Eye (tissue), 1 donor: ENCODE results near the gene TERB2.
"Not testable (repeated sequence)": the region's sequence is repeated elsewhere in the genome, so short reads cannot be mapped to it uniquely, and the experiment has no call there.

ENCODE experiments used
- DNase-seq: peaks from one replicate; pipeline ENCODE4 v3.0.0-alpha.2; 2015

TERB2 gene, protein sequence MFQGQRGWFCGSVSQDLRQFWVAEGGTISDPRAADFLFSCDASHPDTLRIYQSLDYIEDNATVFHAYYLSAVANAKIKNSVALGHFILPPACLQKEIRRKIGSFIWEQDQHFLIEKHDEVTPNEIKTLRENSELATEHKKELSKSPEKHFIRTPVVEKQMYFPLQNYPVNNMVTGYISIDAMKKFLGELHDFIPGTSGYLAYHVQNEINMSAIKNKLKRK

DNA sequence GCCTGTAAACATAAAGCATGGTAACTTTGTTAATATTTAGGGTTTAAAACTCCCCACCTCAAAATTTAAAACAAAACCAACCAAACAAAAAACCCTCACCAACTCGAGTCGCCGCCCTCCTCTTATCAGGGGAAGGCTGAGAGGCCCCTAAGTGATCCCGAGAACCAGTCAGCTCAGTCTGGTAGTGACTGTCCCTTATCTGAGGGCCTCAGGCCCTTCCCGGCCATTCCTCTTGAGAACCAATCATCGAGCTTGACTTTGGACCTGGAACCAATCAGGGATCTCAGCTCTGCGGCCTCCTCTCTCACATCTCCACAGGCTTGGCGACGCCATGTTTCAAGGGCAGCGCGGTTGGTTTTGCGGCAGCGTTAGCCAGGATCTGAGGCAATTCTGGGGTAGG lies at the start of gene TERB2:
TERB2 (plus strand) TSS at position 300 of the 400 bp plus-strand sequence; CDS start at position 332, 32 bp downstream.
- no peak for DNase-seq

DNA sequence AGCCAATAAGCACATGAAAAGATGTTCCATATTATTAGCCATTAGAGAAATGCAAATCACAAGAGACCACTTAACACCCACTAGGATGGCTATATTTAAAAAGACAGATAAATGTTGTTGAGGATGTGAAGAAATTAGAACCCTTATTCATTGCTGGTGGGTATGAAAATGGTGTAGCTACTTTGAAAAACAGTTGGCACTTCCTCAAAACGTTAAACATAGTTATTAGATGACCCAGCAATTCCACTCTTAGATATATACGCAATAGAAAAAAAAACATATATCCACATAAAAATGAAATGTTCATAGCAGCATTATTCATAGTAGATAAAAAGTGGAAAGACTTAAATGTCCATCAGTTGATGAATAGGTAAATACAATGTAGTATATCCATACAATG lies 47.1 kb upstream of the TERB2 start:
- no peak for DNase-seq

DNA sequence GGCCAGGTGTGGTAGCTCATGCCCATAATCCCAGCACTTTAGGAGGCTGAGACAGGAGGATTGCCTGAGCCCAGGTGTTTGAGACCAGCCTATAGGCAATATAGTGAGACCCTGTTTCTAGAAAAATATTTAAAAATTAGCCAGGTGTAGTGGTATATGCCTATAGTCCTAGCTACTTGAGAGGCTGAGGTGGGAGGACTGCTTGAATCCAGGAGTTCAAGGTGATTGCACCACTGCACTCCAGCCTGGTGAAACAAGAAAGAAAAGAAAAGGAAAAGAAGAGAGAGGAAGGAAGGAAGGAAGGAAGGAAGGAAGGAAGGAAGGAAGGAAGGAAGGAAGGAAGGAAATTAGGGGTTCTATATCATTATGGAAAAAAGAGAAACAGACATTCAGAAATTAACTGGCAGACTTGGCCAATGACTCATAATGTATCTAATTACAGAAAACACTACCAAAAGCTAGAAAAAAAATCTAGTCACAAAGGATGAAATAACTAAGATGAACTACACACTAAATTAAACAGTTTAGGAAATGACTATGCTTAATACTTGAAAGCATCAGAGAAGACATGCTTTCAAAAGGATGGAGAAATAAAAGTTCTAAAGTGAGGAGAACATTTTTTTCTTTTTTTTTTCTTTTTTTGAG lies 45.4 kb upstream of the TERB2 start:
- no peak for DNase-seq

DNA sequence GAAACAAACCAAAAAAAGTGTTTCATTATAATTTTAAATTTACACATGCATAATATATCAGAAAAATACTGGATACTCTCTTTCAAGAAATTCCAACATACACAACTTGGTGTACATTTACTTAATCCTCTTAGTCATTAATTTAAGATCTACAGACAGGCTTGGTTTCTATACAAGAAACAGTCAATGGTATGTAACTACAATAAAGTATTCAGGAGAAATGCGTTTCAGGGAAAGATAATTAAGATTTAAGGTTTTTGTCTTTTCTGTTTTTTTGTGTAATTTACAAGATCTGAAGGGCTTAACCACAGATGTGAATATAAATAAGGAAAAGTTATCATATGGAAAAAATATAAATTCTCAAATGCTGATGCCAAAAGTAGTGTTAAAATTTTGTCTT lies 44.3 kb upstream of the TERB2 start:
- not testable (repeated sequence) for DNase-seq

DNA sequence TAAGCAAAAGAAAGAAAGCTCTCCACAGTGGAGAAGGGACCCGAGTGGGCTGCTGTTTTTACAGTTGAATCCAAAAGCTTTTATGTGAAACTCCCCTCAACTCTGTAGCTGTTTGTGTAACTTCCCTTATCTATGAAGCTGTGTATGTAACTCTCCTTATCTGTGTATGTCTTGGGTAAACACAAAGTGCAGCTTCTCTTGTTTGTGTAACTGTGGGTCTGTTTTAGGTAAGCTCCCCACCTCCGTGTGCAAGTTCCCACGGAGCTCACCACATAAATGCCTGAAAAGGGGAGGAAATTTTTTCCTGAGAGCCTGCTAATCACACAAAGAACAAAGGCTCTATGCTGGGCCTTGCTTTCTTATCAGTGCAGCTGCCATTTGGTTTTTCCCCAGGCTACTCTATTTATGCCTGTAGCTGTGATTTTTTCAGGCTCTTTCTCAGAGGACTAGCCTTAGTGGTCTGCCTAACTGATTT lies 43.5 kb upstream of the TERB2 start:
- not testable (repeated sequence) for DNase-seq

DNA sequence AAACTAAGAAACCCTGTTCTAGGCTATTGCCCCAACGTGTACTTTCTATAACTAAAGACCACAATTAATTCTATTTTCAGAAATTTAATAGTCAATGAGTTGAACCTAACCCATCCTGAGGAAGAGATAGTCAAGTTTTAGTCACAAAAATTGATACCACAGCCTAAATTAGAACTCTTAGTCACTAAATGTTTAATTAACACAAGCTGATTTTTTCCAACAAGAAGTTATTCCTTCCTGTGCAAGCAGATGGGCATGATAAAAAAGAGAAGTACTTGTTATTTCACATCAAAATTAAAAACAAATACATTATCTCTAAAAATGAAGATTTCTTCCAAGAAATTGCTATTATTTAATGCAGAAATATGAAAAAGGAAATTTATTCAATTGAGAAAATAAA lies 38.4 kb upstream of the TERB2 start:
- no peak for DNase-seq

DNA sequence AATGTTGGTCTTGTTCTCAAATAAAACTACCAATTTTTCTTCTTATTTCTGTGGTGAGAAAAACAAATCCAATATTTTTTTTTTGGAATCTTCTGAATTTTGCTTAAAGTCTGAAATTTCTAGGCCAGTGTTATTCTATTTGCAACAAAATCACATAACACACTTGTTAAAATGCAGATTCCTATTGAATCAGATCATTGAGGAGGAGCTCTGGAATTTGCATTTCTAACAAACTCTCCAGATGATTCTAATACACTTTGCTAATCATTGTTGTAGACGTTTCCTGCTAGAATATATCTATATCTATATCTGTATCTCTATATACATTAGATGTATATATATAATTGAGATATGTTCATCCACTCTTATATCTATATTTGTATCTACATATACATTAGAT lies 27.8 kb upstream of the TERB2 start:
- not testable (repeated sequence) for DNase-seq

DNA sequence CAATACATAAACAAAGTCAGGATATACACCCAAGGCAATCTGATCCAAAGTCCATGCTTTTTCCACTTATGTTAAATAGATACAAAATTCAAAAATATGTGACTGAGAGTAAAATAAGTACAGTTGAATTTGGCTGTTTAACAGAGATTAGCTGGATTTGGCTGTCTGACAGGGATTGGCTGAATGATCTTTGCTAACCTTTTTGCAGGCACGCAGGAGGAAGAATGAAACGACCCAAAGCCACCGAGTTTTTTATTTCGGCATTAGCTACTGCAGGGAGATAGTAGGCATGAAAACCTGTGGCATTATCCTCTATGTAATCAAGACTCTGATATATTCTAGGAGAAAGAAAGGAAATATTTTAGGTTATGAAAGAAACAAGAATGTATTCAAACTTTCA lies 26.2 kb upstream of the TERB2 start:
- not testable (repeated sequence) for DNase-seq

DNA sequence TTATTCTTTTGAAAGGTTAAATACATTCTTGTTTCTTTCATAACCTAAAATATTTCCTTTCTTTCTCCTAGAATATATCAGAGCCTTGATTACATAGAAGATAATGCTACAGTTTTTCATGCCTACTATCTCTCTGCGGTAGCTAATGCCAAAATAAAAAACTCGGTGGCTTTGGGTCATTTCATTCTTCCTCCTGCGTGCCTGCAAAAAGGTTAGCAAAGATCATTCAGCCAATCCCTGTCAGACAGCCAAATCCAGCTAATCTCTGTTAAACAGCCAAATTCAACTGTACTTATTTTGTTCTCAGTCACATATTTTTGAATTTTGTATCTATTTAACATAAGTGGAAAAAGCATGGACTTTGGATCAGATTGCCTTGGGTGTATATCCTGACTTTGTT lies 1.8 kb downstream of the TERB2 start:
- DNase-seq, result not testable (repeated sequence)

DNA sequence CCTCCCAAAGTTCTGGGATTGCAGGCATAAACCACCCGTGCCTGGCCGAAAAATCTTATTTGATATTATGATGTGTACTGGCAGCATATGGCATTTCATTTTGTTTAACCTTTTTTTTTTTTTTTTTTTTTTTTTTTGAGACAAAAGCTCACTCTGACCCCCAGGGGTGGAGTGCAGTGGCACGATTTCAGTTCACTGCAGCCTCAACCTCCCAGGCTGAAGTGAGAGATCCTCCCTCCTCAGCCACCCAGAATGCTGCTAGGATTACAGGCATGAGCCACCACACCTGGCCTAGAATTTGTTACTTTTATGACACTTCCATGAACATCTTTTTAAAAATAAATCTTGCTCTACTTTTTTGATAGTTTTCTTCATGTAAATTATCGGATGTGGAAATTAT lies 12.0 kb downstream of the TERB2 start:
- no peak for DNase-seq

DNA sequence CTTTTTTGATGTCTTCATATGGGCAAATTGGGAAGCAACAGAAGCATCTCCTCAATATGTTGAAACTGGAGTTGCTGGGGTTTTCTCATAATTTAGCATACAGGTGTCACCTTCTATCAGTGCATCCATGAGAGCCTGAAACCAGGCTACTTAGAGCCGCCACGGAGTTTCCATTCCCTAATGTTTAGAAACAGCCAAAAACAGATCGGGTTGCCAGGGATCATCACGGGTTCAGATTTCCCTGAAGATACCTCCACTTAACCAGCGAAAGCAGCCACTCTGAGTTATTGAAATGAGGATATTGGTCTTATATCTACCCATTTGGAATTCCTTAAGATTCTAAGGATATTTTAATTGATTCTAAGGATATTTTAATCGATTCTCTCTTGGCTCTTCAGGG lies 14.5 kb downstream of the TERB2 start:
- DNase-seq, result no peak

DNA sequence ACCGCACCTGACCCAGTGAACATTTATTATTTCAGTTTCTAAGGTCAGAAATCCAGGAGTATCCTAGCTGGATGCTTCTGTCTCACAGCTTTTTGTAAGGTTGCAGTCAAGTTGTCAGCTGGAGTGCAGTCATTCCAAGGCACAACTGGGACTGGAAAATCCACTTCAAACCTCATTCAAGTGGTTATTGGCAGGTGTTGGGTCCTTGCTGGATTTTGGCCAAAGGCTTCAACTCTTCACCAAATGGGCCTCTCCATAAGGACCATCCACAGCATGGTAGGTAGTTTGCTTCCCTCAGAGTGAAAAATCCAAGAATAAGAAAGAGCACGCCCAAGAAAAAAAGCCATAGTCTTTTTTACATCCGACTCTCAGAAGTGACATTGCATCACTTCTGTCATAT lies 19.7 kb downstream of the TERB2 start:
- not testable (repeated sequence) for DNase-seq

DNA sequence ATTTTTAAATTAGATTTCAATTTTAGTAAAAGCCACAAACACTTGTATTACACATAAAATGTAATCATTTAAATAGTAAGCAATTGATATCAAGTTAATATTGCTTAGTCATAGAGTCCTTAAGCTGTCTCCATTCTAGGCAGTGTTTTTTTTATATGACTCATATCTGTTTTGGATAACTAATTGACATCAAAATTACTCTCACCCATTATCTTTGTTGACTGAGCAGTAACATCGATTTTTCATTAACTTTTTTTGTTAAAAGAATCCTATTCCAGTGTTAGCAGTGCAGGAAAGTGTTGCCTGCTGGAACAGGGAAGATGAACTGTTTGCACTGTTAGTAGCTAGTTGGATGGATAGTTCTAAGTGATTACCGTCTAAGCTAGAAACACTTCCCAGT lies 21.3 kb downstream of the TERB2 start:
- DNase-seq, result not testable (repeated sequence)

DNA sequence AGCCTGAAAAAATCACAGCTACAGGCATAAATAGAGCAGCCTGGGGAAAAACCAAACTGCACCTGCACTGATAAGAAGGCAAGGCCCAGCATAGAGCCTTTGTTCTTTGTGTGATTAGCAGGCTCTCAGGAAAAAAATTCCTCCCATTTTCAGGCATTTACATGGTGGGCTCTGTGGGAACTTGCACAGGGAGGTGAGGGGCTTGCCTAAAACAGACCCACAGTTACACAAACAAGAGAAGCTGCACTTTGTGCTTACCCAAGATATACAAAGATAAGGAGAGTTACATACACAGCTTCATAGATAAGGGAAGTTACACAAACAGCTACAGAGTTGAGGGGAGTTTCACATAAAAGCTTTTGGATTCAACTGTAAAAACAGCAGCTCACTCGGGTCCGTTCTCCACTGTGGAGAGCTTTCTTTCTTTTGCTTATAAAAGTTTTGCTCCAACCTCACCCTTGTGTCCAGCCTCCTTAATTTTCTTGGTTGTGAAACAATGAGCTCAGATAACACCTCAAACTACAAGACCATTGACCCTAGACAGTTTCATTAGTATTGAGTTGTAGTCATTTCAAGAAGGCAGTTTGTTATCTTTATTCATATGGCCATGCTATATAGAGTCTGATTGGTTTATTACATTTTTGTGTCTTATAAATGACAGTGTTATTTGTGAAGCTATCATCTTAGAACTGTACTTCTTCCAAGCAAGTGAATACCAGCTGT lies 23.3 kb downstream of the TERB2 start:
- not testable (repeated sequence) for DNase-seq

DNA sequence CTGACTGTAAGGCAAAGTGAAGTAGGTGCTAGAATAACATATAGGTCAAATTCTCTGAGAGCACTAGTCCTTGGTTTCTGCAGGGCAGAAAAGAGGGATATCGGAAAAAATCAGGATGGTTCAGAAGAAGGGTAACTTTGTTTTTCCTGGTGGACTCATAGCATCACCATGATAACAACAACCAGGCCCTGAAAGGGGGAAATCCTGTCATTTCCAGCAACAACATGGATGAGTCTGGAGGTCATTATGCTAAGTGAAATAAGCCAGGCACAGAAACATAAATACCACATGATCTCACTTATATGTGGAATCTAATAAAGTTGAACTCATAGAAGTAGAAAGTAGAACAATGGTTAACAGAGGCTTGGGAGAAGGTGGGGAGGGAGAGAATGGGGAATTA lies 27.7 kb downstream of the TERB2 start:
- DNase-seq, result not testable (repeated sequence)

DNA sequence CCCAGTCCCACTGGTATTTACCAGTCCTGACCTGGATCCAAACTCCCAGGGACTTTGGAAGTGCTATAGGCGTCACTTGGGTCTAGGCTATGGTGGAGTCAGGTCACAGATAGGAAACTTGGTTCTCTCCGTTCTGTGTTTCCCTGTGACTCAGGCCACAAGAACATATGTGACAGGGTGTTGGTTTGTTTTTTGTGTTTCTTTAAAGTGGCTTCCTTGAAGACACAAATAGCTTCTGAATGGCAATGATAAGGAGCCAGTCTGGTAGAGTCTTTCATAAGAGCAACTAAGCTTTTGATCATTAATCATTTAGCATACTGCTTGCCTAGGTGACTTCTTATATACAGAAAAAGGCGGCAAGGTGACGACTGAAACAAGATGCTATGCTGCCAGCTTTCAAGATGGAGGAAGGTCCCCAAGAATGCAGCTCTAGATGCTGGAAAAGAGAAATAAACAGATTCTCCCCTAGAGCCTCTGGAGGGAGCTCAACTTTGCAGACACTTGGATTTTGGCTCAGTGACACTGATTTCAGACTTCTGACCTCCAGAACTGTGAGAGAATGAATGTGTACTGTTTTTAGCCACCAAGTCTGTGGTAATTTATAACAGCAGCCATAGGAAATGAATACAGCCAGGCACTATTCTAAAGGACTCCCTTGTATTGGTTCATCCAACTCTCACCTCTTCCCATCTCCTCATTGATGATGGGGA lies 30.0 kb downstream of the TERB2 start:
- not testable (repeated sequence) for DNase-seq

DNA sequence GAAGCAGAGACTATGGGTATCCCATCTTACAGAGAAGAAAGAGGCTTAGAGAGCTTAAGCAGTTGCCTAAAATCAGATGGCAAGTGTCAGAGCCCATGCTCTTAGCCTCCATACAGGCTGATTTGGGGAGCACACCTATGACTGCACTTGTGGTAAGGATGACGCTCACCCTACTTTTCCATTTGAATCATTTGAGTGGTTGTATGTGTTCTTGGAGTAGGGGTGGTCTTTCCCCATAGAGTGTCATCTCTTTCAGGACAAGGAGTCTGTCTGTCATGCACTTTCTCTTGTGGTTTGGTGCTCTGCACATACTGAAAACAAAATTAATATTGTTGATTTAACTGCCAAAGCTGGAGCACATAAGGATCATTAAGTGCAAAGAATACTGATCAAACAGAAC lies 31.2 kb downstream of the TERB2 start:
- not testable (repeated sequence) for DNase-seq

DNA sequence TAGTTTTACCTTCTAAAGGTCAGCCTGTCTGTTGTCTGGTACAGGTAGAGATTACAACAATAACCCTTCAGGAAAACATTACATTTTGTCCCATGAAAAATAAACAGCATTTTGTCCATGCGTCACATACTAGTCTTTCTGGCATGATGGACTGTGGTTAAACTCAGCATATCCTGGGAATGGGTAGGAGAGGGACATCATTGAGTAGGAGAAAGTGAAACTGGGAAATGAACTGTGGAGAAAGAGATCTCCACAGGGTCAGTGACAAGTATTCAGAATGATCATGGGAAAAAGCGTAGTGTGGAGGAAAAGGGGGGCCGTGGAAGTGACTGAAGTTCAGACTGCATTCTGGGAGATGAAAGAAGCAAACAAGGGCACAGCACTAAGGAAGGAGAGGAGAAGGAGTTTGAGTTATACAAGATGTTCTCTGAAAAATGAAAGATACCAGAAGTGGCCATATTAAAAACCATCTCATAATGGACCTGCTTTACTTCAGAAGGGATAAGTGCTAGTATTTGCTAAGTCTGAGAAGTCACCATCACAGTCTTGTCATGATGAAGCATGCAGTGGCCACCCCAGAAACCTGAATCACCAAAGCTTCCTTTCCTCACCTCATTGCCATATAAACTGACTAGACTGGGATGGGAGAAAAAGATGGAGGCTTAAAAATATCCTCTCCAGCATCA lies 31.8 kb downstream of the TERB2 start:
- DNase-seq, result not testable (repeated sequence)

DNA sequence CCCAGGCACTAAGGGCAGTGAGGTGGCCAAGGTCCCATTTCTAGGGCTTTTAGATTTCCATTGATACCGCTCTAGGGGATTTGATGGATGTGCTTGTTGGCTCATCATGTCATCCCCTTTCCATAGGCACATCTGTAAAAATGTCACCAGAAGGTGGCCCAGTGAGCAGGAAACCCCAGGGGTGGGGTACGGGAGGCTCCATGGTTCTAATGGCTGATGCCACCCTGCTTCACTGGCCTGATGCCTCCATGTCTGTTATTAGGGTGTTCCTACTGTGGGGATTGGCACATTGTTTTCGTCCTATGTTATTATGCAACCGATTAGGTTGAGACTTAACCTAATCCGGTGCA lies 32.4 kb downstream of the TERB2 start:
- DNase-seq, result not testable (repeated sequence)

DNA sequence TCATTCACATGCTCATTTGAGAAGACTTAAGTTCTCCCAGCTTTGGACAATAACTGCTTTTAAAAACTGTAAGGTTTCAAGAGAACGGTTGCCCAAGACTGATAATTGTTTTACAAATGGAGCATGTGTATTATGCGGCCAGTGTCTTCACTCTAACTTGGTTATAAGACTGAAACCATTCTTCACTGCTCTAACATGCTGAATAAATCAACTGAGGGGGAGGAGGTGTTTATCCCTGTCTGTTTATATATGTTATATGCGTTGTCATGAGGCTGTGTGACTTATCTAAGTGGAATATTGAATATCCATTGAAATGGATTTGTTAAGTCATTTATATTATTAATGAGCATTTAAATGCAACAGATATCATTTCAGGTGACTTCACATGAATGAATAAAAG lies 41.1 kb downstream of the TERB2 start:
- DNase-seq, result not testable (repeated sequence)

DNA sequence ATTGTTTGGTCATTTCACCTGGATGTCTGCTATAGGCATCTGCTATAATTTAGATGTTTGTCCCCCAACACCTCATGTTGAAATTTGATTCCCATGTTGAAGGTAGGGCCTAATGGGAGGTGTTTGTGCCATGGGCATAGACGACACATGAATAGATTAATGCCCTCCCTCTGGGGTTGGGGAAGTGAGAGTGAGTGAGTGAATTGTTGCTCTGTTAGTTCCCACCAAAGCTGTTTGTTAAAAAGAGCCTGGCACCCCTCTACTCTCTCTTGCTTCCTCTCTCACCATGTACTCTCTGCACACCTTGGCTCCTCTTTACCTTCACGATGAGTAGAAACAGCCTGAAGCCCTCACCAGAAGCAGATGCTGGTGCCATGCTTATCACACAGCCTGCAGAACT lies 42.6 kb downstream of the TERB2 start:
- no peak for DNase-seq

DNA sequence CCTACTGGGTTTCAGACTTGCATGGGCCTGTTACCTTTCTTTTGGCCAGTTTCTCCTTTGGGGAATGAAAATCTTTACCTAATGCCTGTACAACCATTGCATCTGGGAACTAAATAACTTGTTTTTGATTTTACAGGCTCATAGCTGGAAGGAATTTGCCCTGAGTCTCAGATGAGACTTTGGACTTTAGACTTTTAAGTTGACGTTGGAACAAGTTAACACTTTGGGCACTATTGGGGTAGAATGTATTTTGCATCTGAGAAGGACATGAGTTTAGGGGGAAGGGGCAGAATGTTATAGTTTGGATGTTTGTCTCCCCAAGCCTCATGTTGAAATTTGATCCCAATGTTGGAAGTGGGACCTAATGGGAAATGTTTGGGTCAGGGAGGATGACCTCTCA lies 44.7 kb downstream of the TERB2 start:
- DNase-seq, result not testable (repeated sequence)
